ENCODE results near the gene B4GALT5.

DNA sequence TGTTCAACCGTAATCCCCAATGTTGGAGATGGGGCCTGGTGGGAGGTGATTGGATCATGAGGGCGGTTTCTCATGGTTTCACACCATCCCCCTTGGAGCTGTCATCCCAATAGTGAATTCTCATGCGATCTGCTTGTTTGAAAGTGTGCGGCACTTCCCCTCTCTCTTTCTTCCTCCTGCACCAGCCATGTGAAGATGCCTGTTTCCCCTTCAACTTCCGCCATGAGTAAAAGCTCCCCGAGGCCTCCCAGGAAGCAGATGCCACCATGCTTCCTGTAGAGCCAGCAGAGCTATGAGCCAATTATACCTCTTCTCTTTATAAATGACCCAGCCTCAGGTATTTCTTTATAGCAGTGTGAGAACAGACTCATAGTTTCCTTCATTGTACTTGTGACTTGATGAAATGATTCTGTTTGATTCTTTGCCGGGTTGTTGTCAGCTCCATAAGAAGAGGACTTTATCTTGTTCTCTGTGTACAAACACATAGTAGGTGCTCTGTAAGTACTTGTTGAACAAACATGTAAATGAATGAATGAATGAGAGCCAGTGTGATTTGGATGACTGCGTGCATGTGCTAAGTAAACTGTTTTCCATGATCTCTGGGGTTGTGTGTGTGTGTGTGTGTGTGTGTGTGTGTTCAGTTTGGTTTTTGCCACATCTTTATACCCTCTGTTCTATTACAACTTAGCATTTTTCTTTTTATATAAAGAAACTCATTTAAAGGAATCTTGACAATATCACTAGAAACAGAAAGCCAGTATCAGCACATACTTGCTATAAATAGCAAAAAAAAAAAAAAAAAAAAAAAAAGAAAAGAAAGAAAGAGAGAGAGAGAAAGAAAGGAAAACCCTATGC is 123.3 kb downstream of the B4GALT5 start:
- TF ChIP-seq CTCF (conservative IDR thresholded peaks at IDR 0.05 in 1 of 2, IDR thresholded peaks at IDR 0.05 in 1 of 2; ENCODE audit: low read depth in 1 of 2, low read length in 2 of 2): no peak
- TF ChIP-seq EZH2 (IDR thresholded peaks at IDR 0.05; ENCODE audit: low read length, missing control alignments): no peak

Data from fibroblast of lung (primary cell).